Left kidney (tissue), 2 donors: ENCODE results near the gene TDRD1. TPM values are rescaled to one million over a fixed set of nuclear protein-coding genes. Genes with fewer than 3 reads are reported as not detected.

Experiments
- DNase-seq: peaks from one replicate; pipeline ENCODE4 v3.0.0-alpha.2; 2013
- polyA plus RNA-seq: library from polyadenylated mRNA; unstranded; fragments of 120-200 nt; gene quantifications from one replicate; pipeline ENCODE4 v1.2.1, GENCODE V29; 2013; ENCODE audit not compliant: insufficient read length

TDRD1 gene
- polyA plus RNA-seq, 1 donor: 0.05 TPM

DNA sequence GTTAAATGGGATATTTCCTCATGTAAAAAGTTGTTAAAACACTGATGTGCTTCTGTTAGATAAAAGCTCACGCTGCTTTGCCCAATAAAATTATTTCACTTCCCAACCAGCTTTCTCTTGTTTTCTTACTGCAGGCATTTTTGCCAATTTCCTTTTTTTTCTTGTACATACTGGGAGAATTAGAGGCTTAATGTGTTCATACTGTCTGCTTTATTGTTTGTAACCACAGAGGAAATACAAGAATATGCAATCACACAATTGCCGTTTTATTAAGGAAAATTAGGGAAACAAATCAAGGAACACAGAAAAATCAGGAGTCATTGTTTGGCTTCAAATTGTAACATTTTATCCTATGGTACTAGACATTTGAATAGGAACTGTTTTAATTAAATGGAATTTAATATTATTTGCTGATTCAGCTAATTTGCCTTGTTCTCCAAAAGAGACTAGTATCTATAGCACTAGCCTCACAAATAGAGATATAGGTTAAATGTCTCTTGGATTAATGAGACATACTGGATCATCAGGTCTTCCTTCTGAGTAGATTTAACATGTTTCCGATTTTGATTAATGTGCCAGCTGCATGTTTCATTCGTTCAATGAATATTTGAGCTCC lies 53.5 kb downstream of the TDRD1 start:
- no peak for DNase-seq

DNA sequence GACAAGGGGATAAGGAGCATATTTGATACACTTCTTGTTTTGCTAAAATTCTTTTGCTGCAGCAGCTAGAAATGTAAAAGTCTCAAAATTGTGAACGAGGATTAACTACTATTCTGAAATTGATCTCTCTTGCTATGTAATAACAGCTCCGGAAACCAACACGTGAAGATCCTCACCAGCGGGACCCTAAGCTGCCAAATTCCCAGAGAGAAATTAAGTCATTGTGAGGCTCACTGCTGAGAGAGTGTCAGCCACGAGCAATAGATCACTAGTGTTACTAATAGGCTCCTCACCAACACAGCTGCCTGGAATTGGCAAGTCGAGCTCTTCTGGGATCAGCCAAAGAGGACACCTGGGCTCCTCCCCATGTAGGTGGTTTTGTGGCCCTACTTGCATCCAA lies 54.3 kb downstream of the TDRD1 start:
- no peak for DNase-seq

DNA sequence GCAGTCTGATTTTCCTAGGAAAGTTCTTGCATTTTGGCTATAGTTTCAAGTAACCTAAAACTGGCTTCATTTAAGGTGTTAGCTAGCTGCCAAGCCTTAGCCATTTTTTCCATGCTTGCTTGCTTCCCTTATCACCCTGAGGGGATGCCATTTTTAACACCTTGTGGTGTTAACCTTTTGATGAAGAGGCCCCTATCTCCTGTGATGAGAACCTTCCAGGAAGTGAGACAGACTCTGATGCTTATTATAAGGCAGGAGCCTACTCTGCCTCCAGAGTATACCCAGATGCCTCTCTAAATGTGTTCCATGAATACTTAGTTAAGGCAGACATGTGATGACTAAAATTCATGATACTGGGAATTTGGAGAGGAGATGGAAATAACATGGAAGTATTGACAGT lies 55.0 kb downstream of the TDRD1 start:
- DNase-seq: no peak

DNA sequence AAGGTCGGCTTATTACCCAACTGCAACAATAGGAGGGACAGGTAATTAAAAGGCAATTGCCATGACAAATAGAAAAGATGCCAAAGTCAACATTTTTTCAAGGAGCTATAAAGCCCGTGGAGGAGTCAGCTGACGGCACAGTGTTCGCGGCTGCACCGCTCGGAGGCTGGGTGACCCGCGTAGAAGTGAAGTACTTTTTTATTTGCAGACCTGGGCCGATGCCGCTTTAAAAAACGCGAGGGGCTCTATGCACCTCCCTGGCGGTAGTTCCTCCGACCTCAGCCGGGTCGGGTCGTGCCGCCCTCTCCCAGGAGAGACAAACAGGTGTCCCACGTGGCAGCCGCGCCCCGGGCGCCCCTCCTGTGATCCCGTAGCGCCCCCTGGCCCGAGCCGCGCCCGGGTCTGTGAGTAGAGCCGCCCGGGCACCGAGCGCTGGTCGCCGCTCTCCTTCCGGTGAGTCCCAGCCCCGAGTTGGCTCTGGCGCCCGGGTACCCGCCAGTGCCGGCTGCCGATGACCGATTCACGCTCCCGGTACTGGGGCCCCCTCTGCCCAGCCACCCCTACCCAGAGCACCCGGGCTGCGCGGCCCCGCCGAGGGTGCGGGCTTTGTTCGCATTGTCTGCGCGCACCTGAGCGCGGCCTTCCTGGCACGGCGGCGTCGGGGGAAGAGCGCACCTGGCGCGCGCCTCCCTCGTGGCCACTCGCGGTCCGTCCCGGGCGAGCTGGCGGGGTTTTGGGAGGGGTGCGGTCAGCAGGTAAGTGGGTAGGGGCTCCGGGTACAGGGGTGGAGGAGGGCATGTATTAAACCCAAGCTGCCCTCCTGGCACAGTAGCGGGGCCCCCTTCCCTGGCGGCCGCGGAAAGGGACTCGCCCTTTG lies 60.2 kb downstream of the TDRD1 start, which contains the start of gene VWA2:
Gene VWA2, plus strand, starts transcription at position 138 of the 877 bp plus-strand sequence. CDS start 9,460 bp downstream, outside the sequence.
- no peak for DNase-seq

DNA sequence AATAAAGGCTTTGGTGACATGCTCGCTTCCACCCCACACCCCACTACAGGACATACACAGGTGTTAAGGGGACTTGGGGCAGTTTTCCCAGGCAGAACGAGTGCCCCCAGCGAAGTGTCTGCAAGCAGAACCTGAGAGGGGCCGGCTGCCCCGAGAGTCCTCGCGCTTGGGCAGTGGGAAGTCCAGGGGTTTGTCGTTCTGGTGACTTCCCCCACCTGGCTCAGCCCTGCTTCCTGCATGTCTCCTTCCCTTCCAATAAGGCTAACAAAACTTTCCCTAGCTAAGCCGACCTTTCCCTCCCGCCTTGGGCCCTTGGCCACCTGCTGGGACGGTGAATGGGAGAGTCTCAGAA lies 60.8 kb downstream of the TDRD1 start:
- no peak for DNase-seq

DNA sequence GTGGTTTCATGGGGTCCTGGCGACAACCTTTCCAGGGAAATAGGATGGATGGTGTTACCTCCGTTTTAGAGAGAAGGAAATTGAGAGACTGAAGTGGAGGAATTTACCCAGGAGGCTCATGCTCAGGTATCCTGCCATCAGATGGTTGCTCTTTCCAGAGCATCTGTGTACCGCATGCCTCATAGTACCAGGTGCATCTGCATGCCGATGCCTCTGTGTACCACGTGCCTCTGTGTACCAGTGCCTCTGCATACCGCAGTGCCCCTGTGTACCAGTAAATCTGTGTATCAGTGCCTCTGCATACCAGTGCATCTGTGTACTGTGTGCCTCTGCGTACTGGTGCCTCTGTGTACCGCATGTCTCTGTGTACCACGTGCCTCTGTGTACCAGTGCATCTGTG lies 63.1 kb downstream of the TDRD1 start:
- DNase-seq: no peak

GRCh38 chr10:114243661-114244060 lies 64.5 kb downstream of the TDRD1 start:
- DNase-seq: no peak

DNA sequence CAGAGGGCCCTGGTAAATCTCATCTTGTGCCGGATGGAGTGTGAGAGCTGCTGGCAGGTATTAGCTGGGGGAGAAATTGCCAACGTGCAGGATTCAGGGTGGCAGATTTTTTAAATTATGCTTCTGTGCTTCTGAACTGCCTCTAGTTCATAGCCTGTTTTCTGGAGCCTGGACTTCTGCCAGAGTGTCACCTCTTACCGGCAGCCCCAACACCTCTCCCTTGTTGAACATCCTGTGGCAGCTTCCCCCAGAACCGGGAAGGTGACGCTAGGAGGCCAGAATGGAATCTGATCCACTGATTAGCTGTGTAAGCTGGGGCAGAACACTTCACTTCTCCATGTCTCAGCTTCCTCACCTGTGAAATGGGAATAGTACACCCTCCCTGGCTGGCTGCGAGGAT lies 65.0 kb downstream of the TDRD1 start:
- DNase-seq: no peak

DNA sequence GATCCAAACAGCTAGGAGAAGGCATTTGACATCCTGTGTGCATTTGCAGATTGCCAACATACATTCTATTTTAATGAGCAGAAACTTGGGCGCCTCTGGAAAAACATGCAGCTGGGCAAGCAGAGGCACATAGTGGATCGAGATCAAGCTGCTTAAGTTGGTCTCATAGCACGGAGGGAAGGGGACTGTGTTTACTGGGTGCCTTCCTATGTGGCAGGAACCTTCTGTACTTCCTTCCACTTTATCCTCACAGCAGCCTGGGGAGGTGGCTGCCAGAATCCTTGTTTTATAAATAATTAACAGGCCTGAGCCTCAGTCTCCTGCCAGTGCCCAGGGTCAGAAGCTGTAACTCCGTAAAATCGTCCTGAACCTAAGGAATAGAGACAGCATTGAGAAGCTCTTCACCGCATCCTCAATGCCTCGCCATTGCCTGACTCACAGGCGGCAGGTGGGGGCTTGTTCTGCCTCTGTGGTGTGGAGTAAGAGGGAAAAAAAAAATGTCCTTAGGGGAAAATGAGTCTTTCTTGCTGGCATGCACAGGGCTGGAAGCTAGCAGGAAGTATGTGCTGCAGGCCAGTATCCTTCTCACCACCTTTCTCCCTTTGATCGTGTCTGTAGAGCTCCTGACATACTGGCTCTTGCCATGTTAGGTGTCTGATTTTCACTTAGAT lies 66.1 kb downstream of the TDRD1 start:
- no peak for DNase-seq

DNA sequence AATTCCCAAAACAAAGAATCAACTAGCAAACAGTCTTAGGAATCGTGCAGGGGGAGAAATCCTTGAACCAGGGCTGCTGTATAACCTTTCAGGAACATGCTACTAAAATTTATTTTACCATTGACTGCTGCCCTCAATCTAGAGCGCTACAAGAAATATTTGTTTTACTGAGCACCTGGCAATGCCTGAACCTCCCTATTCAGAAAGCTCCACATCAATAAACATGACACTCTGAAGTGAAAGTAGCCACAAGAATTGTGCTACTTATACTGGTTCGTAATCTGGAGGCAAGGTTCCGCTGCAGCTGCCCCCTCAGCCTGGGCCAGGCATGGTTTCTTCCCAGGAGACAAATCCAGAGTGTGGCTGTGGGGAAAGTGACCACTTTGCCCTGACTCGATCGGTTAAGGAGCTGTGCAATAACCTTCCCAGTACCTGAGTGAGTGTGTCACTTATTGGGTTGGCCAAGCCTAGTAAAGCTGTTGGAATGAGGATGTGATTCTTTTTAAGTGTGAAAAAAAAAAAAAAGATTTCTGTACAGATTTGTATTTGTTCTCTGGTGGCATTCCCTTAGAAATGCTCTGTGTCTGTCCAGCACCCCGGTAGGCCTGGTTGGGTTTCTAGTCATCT lies 67.6 kb downstream of the TDRD1 start:
- DNase-seq: no peak

DNA sequence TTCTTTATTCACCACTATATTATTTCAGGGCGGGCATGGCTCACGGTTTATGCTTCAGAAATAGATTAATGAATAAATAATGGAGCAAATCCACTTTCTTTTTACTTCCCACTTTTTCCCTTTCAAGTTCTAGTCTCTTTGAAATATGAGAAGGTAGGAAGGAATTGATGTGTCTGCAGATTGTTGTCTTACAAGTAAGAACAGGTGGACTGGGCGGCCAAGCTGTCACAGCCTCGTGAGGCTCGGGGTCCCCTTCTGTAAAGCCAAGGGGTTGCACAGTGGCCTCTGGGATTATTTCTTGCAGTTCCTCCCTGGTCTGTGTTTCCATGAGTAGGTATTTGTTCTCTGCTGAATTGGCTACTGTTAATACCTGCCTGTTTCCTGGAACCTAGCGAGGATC lies 71.1 kb downstream of the TDRD1 start:
- DNase-seq: no peak

- DNase-seq: no peak
Measured at GRCh38 chr10:114250716-114251115, 71.6 kb downstream of the TDRD1 start.

DNA sequence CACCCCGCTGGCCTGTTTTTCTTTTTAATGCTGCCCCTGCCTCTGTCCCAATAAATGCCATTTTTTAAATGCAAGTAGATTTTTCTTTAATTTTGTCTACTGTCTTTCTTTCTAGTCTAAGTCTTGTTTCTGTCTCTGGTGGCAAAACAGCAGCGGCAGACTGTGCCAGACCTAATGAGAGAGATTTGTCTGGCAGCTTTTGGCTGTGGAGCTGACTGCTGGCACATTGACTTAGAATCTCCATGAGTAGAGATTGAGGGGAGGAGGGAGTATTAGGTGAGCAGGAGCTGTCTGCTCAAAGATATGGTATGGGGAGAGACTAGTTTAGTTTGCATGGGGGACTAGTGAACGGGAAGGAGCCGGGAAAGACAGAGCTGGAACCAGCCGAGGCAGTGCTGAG lies 72.9 kb downstream of the TDRD1 start:
- no peak for DNase-seq

DNA sequence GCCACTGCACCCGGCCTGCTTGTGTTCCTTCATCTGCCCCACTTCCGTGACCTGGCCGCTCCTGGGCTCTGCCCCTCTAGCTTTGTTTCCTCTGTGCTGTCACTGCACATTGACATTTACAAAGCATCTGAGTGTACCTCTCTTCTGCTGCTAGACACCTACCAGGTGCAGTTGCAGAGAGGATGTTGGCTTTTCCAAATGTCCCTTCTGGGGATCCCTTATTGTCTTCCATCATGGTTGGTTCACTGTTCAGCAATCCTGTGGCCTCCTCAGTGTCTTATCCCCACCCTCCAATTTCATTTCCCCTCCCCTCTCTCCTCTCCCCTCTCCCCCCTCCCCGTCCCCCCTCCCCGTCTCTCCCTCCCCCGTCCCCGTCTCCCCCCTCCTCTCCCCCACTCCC lies 73.7 kb downstream of the TDRD1 start:
- no peak for DNase-seq

GRCh38 chr10:114255227-114255626 lies 76.1 kb downstream of the TDRD1 start:
- DNase-seq: no peak

- no peak for DNase-seq
Measured at GRCh38 chr10:114256008-114256765, 77.0 kb downstream of the TDRD1 start.

DNA sequence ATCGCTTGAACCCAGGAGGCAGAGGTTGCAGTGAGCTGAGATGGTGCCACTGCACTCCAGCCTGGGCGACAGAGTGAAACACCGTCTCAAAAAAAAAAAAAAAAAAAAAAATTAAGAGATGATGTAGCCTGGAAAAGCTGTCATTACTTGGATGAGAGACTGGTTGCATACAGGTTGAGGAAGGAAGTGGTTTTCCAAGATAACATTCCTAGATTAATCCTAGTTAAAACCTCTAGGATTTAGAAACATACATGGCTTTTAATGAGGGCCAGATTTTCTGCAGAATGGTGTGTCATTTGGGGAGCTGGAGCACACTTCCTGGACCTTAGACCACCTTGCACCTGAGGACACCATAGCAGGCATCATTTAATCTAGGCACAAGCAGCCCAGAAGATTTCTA lies 77.7 kb downstream of the TDRD1 start:
- no peak for DNase-seq

DNA sequence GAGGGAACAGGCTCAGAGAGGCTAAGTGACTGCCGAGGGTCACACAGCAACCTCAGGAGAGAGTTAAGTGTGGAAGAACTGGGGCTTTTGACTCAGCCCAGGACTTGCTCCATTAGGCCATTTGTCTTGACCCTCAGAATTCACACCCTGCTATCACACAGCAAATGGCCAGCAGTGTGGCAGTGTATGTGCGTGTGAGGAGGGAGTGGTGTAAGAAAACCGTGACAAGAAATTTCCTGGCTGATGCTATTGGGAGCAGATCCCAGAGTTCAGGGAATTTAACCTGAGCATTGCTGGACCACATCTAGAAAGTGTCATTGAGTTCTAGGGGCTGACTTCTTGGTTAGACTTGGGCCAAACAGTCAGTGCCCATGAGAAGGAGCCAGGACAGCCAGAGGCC lies 78.3 kb downstream of the TDRD1 start:
- DNase-seq: no peak

- no peak for DNase-seq
Measured at GRCh38 chr10:114258274-114258840, 79.2 kb downstream of the TDRD1 start.

DNA sequence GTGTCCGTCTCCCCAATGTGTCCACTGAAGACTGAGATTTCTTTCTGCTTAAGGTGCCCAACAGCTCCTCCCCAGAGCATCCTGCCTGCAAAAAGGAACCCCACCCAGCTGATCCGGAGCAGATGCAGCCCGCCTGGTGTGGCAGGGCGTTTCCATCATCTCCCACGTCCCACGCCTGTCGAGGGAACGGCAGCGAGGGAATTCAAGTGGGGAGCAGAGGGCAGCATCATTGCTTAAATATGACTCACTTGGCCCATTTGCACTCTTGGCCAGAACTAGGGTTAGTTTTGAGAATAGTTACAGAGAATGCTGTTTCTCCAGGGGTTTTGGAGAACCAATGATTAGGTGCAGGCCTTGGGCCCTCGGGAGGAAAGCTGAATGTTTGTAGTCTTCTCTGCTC lies 80.7 kb downstream of the TDRD1 start:
- DNase-seq: no peak

- no peak for DNase-seq
Measured at GRCh38 chr10:114260366-114260765, 81.2 kb downstream of the TDRD1 start.

GRCh38 chr10:114261076-114261475 lies 81.9 kb downstream of the TDRD1 start:
- no peak for DNase-seq
